GM12801 (cell line): ENCODE results near the gene ECE1.

ENCODE experiments used
- CTCF ChIP-seq: IDR thresholded peaks from one replicate; pipeline ENCODE4 v1.5.1; 2011; ENCODE audit warnings: control low read depth; ENCODE audit not compliant: insufficient read length; ENCODE audit errors: extremely low read depth

Gene ECE1

GRCh38 chr1:21284206-21285054 is 5.8 kb downstream of the ECE1 start:
- no peak for TF ChIP-seq CTCF

- no peak for TF ChIP-seq CTCF
These were observed 6.7 kb downstream of the ECE1 start for GRCh38 chr1:21283524-21283923.

- TF ChIP-seq CTCF: no peak
These were observed 9.8 kb downstream of the ECE1 start for GRCh38 chr1:21280482-21280881.

GRCh38 chr1:21280011-21280471 is 10.2 kb downstream of the ECE1 start:
- TF ChIP-seq CTCF: no peak

- TF ChIP-seq CTCF: no peak
These were observed 11.1 kb downstream of the ECE1 start for GRCh38 chr1:21278860-21279845.

GRCh38 chr1:21278208-21278859 is 11.9 kb downstream of the ECE1 start:
- TF ChIP-seq CTCF: no peak

GRCh38 chr1:21277180-21277579 is 13.1 kb downstream of the ECE1 start:
- TF ChIP-seq CTCF: no peak
